ENCODE data around the gene TPP1. TPM values are rescaled to one million over a fixed set of nuclear protein-coding genes. Genes with fewer than 3 reads are reported as not detected.

Gene TPP1
- polyA plus RNA-seq, 3 donors = 218 to 359 (median 271) TPM

GRCh38 chr11:6634534-6634933 is 15.3 kb upstream of the TPP1 start:
- Mint-ChIP-seq H3K27ac (peak overlapping the region in 3 of 7 donors; percentile 22 to 61 (median 45)), H3K36me3 (no peaks in the 10 kb centered on the region), H3K9me3 (peaks cover 0 to 4% (median 0%) of the 10 kb centered on the region in 7 donors), H3K4me1 (no peaks in the 10 kb centered on the region), H3K4me3 (no peak overlapping the region), H3K27me3 (ENCODE audit: low read depth in 3 of 3) (peaks cover 0 to 2% (median 0%) of the 10 kb centered on the region in 3 donors)
- Histone ChIP-seq H3K79me2 (ENCODE audit: insufficient read depth, low read length) (no peaks in the 10 kb centered on the region), H3K9me3 (replicated peaks in 1 of 2; ENCODE audit: control insufficient read depth in 1 of 2, insufficient read depth in 1 of 2, low read length in 2 of 2) (no peaks in the 10 kb centered on the region), H3K4me1 (ENCODE audit: control insufficient read depth in 1 of 2, insufficient read depth in 2 of 2, low read length in 2 of 2) (peaks cover 37 to 40% of the 10 kb centered on the region in 2 donors), H3K9ac (ENCODE audit: insufficient read depth, low read length, poor library complexity, severe bottlenecking) (no peak overlapping the region), H3K27ac (ENCODE audit: low read depth in 1 of 2, low read length in 2 of 2) (peak overlapping the region in 1 of 2 donors; percentile 93), H3K36me3 (replicated peaks in 1 of 2; ENCODE audit: control insufficient read depth in 1 of 2, insufficient read depth in 2 of 2, low read length in 2 of 2) (no peaks in the 10 kb centered on the region), H3K4me2 (replicated peaks; ENCODE audit: extremely low read depth, low read length, poor library complexity, severe bottlenecking) (no peak overlapping the region), H4K20me1 (ENCODE audit: insufficient read depth, low read length) (no peaks in the 10 kb centered on the region), H2AFZ (ENCODE audit: insufficient read depth, low read depth, low read length, poor library complexity, severe bottlenecking) (no peak overlapping the region), H3K4me3 (replicated peaks in 1 of 3; ENCODE audit: low read depth in 2 of 3, low read length in 3 of 3) (no peak overlapping the region), H3K27me3 (ENCODE audit: control insufficient read depth in 2 of 2, insufficient read depth in 2 of 2, low read length in 2 of 2) (no peaks in the 10 kb centered on the region)
- TF ChIP-seq CTCF (IDR thresholded peaks at IDR 0.05) = no peak
- DNase-seq = no peak
- no CpG with 5 or more reads among the region's 1 CpG for WGBS (ENCODE audit: insufficient coverage)
- intact Hi-C loops (cut with micrococcal nuclease) = no loop called here

DNA sequence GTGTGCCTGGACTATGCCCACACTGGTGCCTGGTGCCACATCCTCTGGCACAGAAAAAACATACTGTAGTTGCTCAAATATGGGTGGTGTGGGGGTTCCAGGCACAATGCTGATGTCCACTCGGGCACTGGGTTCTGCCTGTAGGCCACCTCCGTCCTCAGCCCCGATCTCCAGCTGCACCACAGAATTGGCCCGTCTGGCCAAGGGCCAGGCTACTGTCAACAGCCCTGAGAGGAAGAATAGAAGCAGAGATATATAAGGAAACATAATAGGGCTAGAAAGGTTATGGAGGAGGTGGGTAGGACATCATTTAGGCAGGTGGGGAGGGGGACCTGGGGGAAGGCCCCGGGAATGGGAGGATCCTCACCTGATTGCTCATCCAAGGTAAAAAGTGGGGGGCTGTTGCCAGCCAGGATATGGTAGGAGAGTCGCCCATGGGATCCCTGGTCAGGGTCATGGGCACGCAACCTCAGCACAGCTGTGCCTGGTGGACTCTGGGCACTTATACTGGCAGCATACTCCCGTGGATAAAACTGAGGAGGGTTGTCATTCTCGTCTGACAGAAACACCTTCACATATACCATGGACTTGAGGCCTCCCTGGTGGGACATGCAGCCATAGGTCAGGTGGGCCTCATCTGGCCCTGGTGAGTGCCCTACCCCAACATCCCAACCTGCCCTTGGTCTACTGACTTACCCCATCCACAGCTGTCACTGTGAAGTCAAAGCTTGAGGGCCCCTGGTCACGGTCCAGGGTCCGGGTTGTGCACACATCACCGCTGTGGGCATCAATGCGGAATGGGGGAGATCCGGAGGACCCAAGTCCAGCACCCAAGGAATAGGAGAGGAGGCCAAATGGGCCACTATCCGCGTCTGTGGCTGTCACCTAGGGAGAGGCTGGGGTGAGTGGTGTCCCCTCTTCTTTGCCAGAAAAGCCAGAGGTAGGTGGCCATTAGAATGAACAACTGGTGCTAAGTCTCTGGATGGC is 14.5 kb upstream of the TPP1 start:
- no peak for TF ChIP-seq CTCF (IDR thresholded peaks at IDR 0.05)
- no peaks in the 10 kb centered on the region for H4K20me1 ChIP-seq (ENCODE audit: insufficient read depth, low read length)
- WGBS (ENCODE audit: insufficient coverage) = 95% methylated on average over 9 of the region's 16 CpGs
- Mint-ChIP-seq H3K27ac (peak overlapping the region in 3 of 7 donors; percentile 1 to 46 (median 18)), H3K4me3 (no peak overlapping the region), H3K4me1 (no peaks in the 10 kb centered on the region), H3K27me3 (ENCODE audit: low read depth in 3 of 3) (peaks cover 0 to 2% (median 0%) of the 10 kb centered on the region in 3 donors), H3K9me3 (peaks cover 0 to 6% (median 0%) of the 10 kb centered on the region in 7 donors), H3K36me3 (no peaks in the 10 kb centered on the region)
- H3K36me3 ChIP-seq (replicated peaks in 1 of 2; ENCODE audit: control insufficient read depth in 1 of 2, insufficient read depth in 2 of 2, low read length in 2 of 2) = no peaks in the 10 kb centered on the region
- no peak for DNase-seq
- H3K4me2 ChIP-seq (replicated peaks; ENCODE audit: extremely low read depth, low read length, poor library complexity, severe bottlenecking) = no peak overlapping the region
- H3K4me3 ChIP-seq (replicated peaks in 1 of 3; ENCODE audit: low read depth in 2 of 3, low read length in 3 of 3) = no peak overlapping the region
- H3K27ac ChIP-seq (ENCODE audit: low read depth in 1 of 2, low read length in 2 of 2) = no peak overlapping the region
- no peaks in the 10 kb centered on the region for H3K27me3 ChIP-seq (ENCODE audit: control insufficient read depth in 2 of 2, insufficient read depth in 2 of 2, low read length in 2 of 2)
- no peaks in the 10 kb centered on the region for H3K79me2 ChIP-seq (ENCODE audit: insufficient read depth, low read length)
- H3K9me3 ChIP-seq (replicated peaks in 1 of 2; ENCODE audit: control insufficient read depth in 1 of 2, insufficient read depth in 1 of 2, low read length in 2 of 2) = no peaks in the 10 kb centered on the region
- no peak overlapping the region for H2AFZ ChIP-seq (ENCODE audit: insufficient read depth, low read depth, low read length, poor library complexity, severe bottlenecking)
- intact Hi-C loops (cut with micrococcal nuclease) = no loop called here
- no peak overlapping the region for H3K9ac ChIP-seq (ENCODE audit: insufficient read depth, low read length, poor library complexity, severe bottlenecking)
- peaks cover 33% of the 10 kb centered on the region in 2 donors for H3K4me1 ChIP-seq (ENCODE audit: control insufficient read depth in 1 of 2, insufficient read depth in 2 of 2, low read length in 2 of 2)
